ENCODE measurements around the gene APOL6. TPM values are rescaled to one million over a fixed set of nuclear protein-coding genes. Genes with fewer than 3 reads are reported as not detected.

APOL6 gene
- total and polyA plus RNA-seq, 2 experiments from 2014 or later, result 8.0 to 20.8 TPM

DNA sequence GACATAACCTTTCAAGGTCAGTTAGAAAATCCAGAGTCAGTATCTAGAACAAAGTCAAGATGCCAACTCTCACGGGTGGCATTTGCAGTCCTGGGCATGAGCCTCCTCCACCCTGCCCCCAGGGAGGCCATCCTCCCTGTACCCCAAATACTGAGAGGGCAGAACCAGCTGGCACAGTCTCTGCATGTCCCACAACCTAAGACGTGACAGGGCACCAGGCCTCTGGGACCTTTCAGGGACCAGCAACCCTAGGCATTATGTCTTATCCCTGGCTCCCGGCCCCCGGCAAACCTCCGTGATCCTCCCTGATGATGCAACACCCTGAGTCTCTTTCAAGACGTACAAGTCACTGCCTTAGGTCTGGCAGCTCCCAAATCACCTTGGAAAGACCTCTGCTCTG, 33.1 kb upstream of the APOL6 start:
- Histone ChIP-seq H3K36me3 (ENCODE audit: low read depth) (no peaks in the 10 kb centered on the region), H3K4me2 (ENCODE audit: unreplicated experiment) (no peak overlapping the region), H3K9me2 (ENCODE audit: insufficient read depth) (no peaks in the 10 kb centered on the region), H4K20me1 (ENCODE audit: insufficient read depth) (no peaks in the 10 kb centered on the region), H3K9me3 (ENCODE audit: low read depth) (no peaks in the 10 kb centered on the region), H3K4me1 (ENCODE audit: insufficient read depth) (0 out of 2 replicates have a peak, but pooled peaks cover 5% of the 10 kb centered on the region), H3K4me3 (no peak overlapping the region), H2AFZ (peak overlapping the region; percentile 56), H3K27me3 (replicated peaks; ENCODE audit: insufficient read depth) (peaks cover 2% of the 10 kb centered on the region; the same call in 1 of the 2 replicates), H3F3A (ENCODE audit: insufficient read depth) (no peaks in the 10 kb centered on the region), H3K9ac (no peak overlapping the region), H3K79me2 (ENCODE audit: insufficient read depth) (no peaks in the 10 kb centered on the region), H3K27ac (no peak overlapping the region)
- WGBS, 2 experiments (ENCODE audit: low coverage in 1 of 2, low lambda C conversion rate in 2 of 2, missing lambda C conversion rate in 2 of 2), result 50 to 57% methylated on average over 6 of the region's 6 CpGs
- DNase-seq, result peak; percentile 42
- no peak for TF ChIP-seq EZH2 (IDR thresholded peaks at IDR 0.05; ENCODE audit: insufficient read depth, poor library complexity, severe bottlenecking)
- TF ChIP-seq EZH2phosphoT487 (IDR thresholded peaks at IDR 0.05; ENCODE audit: insufficient read depth, low read depth), result no peak
- in situ Hi-C loops (cut with MboI), result no loop called here

DNA sequence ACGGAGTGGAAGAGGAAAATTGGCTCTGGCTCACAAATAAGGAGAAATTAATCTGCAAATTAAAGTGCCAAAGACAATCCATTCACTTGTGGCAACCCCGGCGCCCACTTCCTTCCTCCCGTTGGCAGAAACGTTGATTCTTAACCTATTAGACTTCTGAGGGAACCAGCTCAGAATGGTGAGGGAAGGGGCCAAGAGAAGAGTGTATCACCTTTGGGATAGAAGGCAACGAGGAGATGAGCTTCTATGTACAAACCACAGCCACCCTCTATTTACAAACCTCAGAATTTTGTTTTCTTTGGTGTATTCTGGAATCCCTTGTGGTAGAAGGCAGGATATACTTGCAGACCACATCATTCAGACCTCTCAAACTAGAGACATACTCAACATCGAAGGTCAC, 32.2 kb upstream of the APOL6 start:
- no peak overlapping the region for H3K27ac ChIP-seq
- in situ Hi-C loops (cut with MboI), result no loop called here
- H3K79me2 ChIP-seq (ENCODE audit: insufficient read depth), result no peaks in the 10 kb centered on the region
- no peaks in the 10 kb centered on the region for H3K9me2 ChIP-seq (ENCODE audit: insufficient read depth)
- TF ChIP-seq EZH2 (IDR thresholded peaks at IDR 0.05; ENCODE audit: insufficient read depth, poor library complexity, severe bottlenecking) (no peak), EZH2phosphoT487 (IDR thresholded peaks at IDR 0.05; ENCODE audit: insufficient read depth, low read depth) (no peak)
- H3K9me3 ChIP-seq (ENCODE audit: low read depth), result no peaks in the 10 kb centered on the region
- 92 to 94% methylated on average over 7 of the region's 7 CpGs for WGBS, 2 experiments (ENCODE audit: low coverage in 1 of 2, low lambda C conversion rate in 2 of 2, missing lambda C conversion rate in 2 of 2)
- H3F3A ChIP-seq (ENCODE audit: insufficient read depth), result no peaks in the 10 kb centered on the region
- H3K27me3 ChIP-seq (replicated peaks; ENCODE audit: insufficient read depth), result no peaks in the 10 kb centered on the region
- no peak for DNase-seq
- 0 out of 2 replicates have a peak, but pooled peaks cover 5% of the 10 kb centered on the region for H3K4me1 ChIP-seq (ENCODE audit: insufficient read depth)
- no peaks in the 10 kb centered on the region for H4K20me1 ChIP-seq (ENCODE audit: insufficient read depth)
- no peak overlapping the region for H3K4me3 ChIP-seq
- no peaks in the 10 kb centered on the region for H3K36me3 ChIP-seq (ENCODE audit: low read depth)
- no peak overlapping the region for H2AFZ ChIP-seq
- no peak overlapping the region for H3K4me2 ChIP-seq (ENCODE audit: unreplicated experiment)
- no peak overlapping the region for H3K9ac ChIP-seq

DNA sequence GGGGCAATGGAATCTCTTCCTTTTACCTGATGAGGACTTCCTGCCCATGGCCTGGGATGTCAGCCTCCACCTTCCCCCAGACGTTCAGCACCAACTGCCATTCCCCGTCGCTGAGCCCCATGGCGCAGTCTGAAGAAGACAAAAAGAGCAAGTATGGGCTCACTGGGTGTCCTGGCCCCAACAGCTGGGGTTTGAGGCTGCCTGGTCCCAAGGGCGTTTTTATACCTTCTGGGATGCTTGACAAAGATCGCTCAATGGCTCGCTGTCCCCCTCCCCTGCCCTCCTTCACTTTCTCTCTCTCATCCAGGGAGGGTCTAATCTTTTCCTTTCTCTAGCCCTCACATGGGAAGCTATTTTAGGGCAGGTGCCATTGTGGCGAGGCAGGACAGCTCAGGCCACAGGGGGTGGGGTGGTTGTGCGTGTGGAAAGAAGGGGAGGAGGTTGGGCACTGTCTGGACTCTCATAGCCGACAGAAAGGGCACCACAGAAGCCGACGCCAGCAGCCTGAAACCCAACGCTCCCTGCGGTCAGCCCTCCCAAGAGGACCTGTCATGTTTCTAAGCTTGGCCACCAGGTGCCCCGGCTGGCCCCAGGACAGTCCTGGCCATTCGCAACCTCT, 31.0 kb upstream of the APOL6 start, which contains the start of gene MB:
Gene MB (minus strand): TSS at position 193 of the 619 bp plus-strand sequence. CDS start 72 bp downstream, at position 121.
- no peak for DNase-seq
- H3K4me3 ChIP-seq, result no peak within 1 kb of the TSS
- TF ChIP-seq EZH2phosphoT487 (IDR thresholded peaks at IDR 0.05; ENCODE audit: insufficient read depth, low read depth) (no peak), EZH2 (IDR thresholded peaks at IDR 0.05; ENCODE audit: insufficient read depth, poor library complexity, severe bottlenecking) (no peak)
- 0 out of 2 replicates have a peak, but pooled peaks cover 5% of the 10 kb centered on the region for H3K4me1 ChIP-seq (ENCODE audit: insufficient read depth)
- no peaks in the 10 kb centered on the region for H3K9me2 ChIP-seq (ENCODE audit: insufficient read depth)
- no peak within 1 kb of the TSS for H3K9ac ChIP-seq
- H3K27me3 ChIP-seq (replicated peaks; ENCODE audit: insufficient read depth), result no peaks in the 10 kb centered on the region
- no peak within 1 kb of the TSS for H3K4me2 ChIP-seq (ENCODE audit: unreplicated experiment)
- no peak within 1 kb of the TSS for H3K27ac ChIP-seq
- no peaks in the 10 kb centered on the region for H3K9me3 ChIP-seq (ENCODE audit: low read depth)
- H3K79me2 ChIP-seq (ENCODE audit: insufficient read depth), result no peaks in the 10 kb centered on the region
- H4K20me1 ChIP-seq (ENCODE audit: insufficient read depth), result no peaks in the 10 kb centered on the region
- in situ Hi-C loops (cut with MboI), result no loop called here
- no peak within 1 kb of the TSS for H2AFZ ChIP-seq
- H3F3A ChIP-seq (ENCODE audit: insufficient read depth), result no peaks in the 10 kb centered on the region
- 81 to 85% methylated on average over 16 of the region's 16 CpGs for WGBS, 2 experiments (ENCODE audit: low coverage in 1 of 2, low lambda C conversion rate in 2 of 2, missing lambda C conversion rate in 2 of 2)
- H3K36me3 ChIP-seq (ENCODE audit: low read depth), result no peaks in the 10 kb centered on the region

GRCh38 chr22:35618427-35619223, 29.6 kb upstream of the APOL6 start:
- Histone ChIP-seq H3K4me3 (no peak overlapping the region), H3F3A (ENCODE audit: insufficient read depth) (no peaks in the 10 kb centered on the region), H3K79me2 (ENCODE audit: insufficient read depth) (no peaks in the 10 kb centered on the region), H3K9me3 (ENCODE audit: low read depth) (no peaks in the 10 kb centered on the region), H3K27ac (no peak overlapping the region), H3K36me3 (ENCODE audit: low read depth) (no peaks in the 10 kb centered on the region), H2AFZ (no peak overlapping the region), H3K9me2 (ENCODE audit: insufficient read depth) (no peaks in the 10 kb centered on the region), H3K27me3 (replicated peaks; ENCODE audit: insufficient read depth) (no peaks in the 10 kb centered on the region), H3K4me1 (ENCODE audit: insufficient read depth) (0 out of 2 replicates have a peak, but pooled peaks cover 5% of the 10 kb centered on the region), H4K20me1 (ENCODE audit: insufficient read depth) (no peaks in the 10 kb centered on the region), H3K9ac (no peak overlapping the region), H3K4me2 (ENCODE audit: unreplicated experiment) (no peak overlapping the region)
- TF ChIP-seq EZH2phosphoT487 (IDR thresholded peaks at IDR 0.05; ENCODE audit: insufficient read depth, low read depth), result no peak
- TF ChIP-seq EZH2 (IDR thresholded peaks at IDR 0.05; ENCODE audit: insufficient read depth, poor library complexity, severe bottlenecking), result no peak
- WGBS, 2 experiments (ENCODE audit: low coverage in 1 of 2, low lambda C conversion rate in 2 of 2, missing lambda C conversion rate in 2 of 2), result 95 to 100% methylated on average over 1 of the region's 1 CpG
- no peak for DNase-seq
- in situ Hi-C loops (cut with MboI), result no loop called here
